Stimulated activated CD4-positive, alpha-beta T cell treated with anti-CD3 and anti-CD28 coated beads, Interleukin-4, amount 100 ng/mL, for 48 hours (primary cell): ENCODE results near the gene AGPAT2.

ENCODE experiments used
- DNase-seq, 2 donors: peaks; one replicate each; pipeline ENCODE4 v3.0.0-alpha.2; 2020; ENCODE audit warnings: low read depth in 2 of 2

Gene AGPAT2

GRCh38 chr9:136687721-136688223 is 515 bp upstream of the AGPAT2 start:
- DNase-seq = no peak

- no peak for DNase-seq
Observed at GRCh38 chr9:136686534-136686793, 793 bp downstream of the AGPAT2 start.

- no peak for DNase-seq
Observed at GRCh38 chr9:136685790-136686533, 1.3 kb downstream of the AGPAT2 start.

- no peak for DNase-seq
Observed at GRCh38 chr9:136685216-136685615, 2.0 kb downstream of the AGPAT2 start.

GRCh38 chr9:136684799-136685198 is 2.5 kb downstream of the AGPAT2 start:
- no peak for DNase-seq

- DNase-seq = no peak
Observed at GRCh38 chr9:136684339-136684738, 2.9 kb downstream of the AGPAT2 start.

GRCh38 chr9:136683755-136684154 is 3.5 kb downstream of the AGPAT2 start:
- DNase-seq = no peak

- DNase-seq = no peak
Observed at GRCh38 chr9:136683173-136683745, 4.0 kb downstream of the AGPAT2 start.

GRCh38 chr9:136682710-136683109 is 4.5 kb downstream of the AGPAT2 start:
- no peak for DNase-seq

GRCh38 chr9:136681945-136682699 is 5.1 kb downstream of the AGPAT2 start:
- DNase-seq = no peak

- DNase-seq = no peak
Observed at GRCh38 chr9:136681029-136681428, 6.2 kb downstream of the AGPAT2 start.

- no peak for DNase-seq
Observed at GRCh38 chr9:136679431-136679941, 7.8 kb downstream of the AGPAT2 start.

GRCh38 chr9:136678624-136679023 is 8.6 kb downstream of the AGPAT2 start:
- no peak for DNase-seq

GRCh38 chr9:136678034-136678433 is 9.2 kb downstream of the AGPAT2 start:
- no peak for DNase-seq

GRCh38 chr9:136676920-136677686 is 10.2 kb downstream of the AGPAT2 start:
- no peak for DNase-seq

GRCh38 chr9:136676297-136676794 is 10.9 kb downstream of the AGPAT2 start:
- no peak for DNase-seq

- DNase-seq = no peak
Observed at GRCh38 chr9:136675477-136676296, 11.6 kb downstream of the AGPAT2 start.

- no peak for DNase-seq
Observed at GRCh38 chr9:136674786-136675349, 12.4 kb downstream of the AGPAT2 start.

- no peak for DNase-seq
Observed at GRCh38 chr9:136673975-136674785, 13.1 kb downstream of the AGPAT2 start.
